Tibial artery (tissue), 4 donors: ENCODE measurements around the gene NFATC1.
"Not testable (repeated sequence)": the region's sequence is repeated elsewhere in the genome, so short reads cannot be mapped to it uniquely, and the experiment has no call there.

Source experiments
- DNase-seq, 2 donors: peaks; one replicate each; pipeline ENCODE4 v3.0.0-alpha.2; 2019
- H3K27ac ChIP-seq, 2 donors: fragments of 200-600 bp; sonication (generic) in 1 of 2; 1 replicate in 1 of 2; 2 replicates in 1 of 2; pipeline ENCODE4 v1.5.1; 2018 to 2019; ENCODE audit warnings: mild to moderate bottlenecking in 1 of 2
- H3K27me3 ChIP-seq, 2 donors: fragments of 200-600 bp; sonication (generic) in 1 of 2; one replicate each; pipeline versions ENCODE4 v1.5.1 to v1.6.0; 2016 to 2019
- H3K36me3 ChIP-seq, 3 donors: fragments of 200-600 bp; sonication (generic) in 2 of 3; one replicate each; pipeline ENCODE4 v1.5.1; 2016 to 2019; ENCODE audit warnings: mild to moderate bottlenecking in 2 of 3
- H3K4me1 ChIP-seq, 4 donors: fragments of 200-600 bp; sonication (generic) in 2 of 4; 1 replicate in 3 of 4; 2 replicates in 1 of 4; pipeline ENCODE4 v1.5.1; 2016 to 2019
- H3K4me3 ChIP-seq, 2 donors: fragments of 200-600 bp; sonication (generic) in 1 of 2; 1 replicate in 1 of 2; 2 replicates in 1 of 2; pipeline ENCODE4 v1.5.1; 2018 to 2019; ENCODE audit warnings: mild to moderate bottlenecking in 2 of 2
- H3K9me3 ChIP-seq, 3 donors: fragments of 200-600 bp; sonication (generic) in 1 of 3; one replicate each; pipeline ENCODE4 v1.5.1; 2016 to 2019
- intact Hi-C: fragments of 100-400 bp; cut with DNase I; formaldehyde crosslinking; loops from one replicate; pipeline ENCODE4 v1.15.0; 2023; ENCODE audit warnings: low total_unique reads
- TF ChIP-seq, protein P1 (sequence below), 2 experiments: fragments of 200-600 bp in 1 of 2; fragments of 450-650 bp in 1 of 2; IDR thresholded peaks; one replicate each; pipeline ENCODE4 v1.5.1; 2017 to 2019; ENCODE audit warnings: antibody characterized with exemption in 2 of 2, mild to moderate bottlenecking in 1 of 2, moderate library complexity in 1 of 2

The NFATC1 gene

GRCh38 chr18:79375441-79376154 lies 20.1 kb upstream of the NFATC1 start:
- intact Hi-C loops, result loop anchor here (10.0 kb wide), 1 partner anchor 301 kb away; no protein-coding TSS in a partner anchor
- no peaks in the 10 kb centered on the region for H3K27me3 ChIP-seq
- TF ChIP-seq, protein P1, sequence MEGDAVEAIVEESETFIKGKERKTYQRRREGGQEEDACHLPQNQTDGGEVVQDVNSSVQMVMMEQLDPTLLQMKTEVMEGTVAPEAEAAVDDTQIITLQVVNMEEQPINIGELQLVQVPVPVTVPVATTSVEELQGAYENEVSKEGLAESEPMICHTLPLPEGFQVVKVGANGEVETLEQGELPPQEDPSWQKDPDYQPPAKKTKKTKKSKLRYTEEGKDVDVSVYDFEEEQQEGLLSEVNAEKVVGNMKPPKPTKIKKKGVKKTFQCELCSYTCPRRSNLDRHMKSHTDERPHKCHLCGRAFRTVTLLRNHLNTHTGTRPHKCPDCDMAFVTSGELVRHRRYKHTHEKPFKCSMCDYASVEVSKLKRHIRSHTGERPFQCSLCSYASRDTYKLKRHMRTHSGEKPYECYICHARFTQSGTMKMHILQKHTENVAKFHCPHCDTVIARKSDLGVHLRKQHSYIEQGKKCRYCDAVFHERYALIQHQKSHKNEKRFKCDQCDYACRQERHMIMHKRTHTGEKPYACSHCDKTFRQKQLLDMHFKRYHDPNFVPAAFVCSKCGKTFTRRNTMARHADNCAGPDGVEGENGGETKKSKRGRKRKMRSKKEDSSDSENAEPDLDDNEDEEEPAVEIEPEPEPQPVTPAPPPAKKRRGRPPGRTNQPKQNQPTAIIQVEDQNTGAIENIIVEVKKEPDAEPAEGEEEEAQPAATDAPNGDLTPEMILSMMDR (IDR thresholded peaks at IDR 0.05), result no peak
- no peaks in the 10 kb centered on the region for H3K9me3 ChIP-seq
- peaks cover 0 to 7% (median 1%) of the 10 kb centered on the region in 4 donors for H3K4me1 ChIP-seq
- DNase-seq, result no peak
- peaks cover 6 to 43% (median 16%) of the 10 kb centered on the region in 3 donors for H3K36me3 ChIP-seq
- H3K27ac ChIP-seq, result no peak overlapping the region
- H3K4me3 ChIP-seq, result no peak overlapping the region

DNA sequence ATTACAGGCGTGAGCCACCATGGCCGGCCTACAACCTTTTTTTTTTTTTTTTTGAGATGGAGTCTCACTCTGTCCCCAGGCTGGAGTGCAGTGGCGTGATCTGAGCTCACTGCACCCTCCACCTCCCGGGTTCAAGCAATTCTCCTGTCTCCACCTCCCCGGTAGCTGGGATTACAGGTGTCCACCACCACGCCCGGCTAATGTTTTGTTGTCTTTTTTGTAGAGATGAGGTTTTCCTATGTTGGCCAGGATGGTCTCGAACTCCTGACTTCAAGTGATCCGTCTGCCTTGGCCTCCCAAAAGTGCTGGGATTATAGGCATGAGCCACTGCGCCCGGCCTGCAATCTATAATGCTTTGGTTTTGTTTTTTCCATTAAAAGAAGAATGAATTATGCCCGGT lies 19.1 kb upstream of the NFATC1 start:
- not testable (repeated sequence) for H3K9me3 ChIP-seq, H3K27me3 ChIP-seq, H3K4me3 ChIP-seq, DNase-seq, H3K27ac ChIP-seq
- peaks cover 6 to 40% (median 16%) of the 10 kb centered on the region in 3 donors for H3K36me3 ChIP-seq
- H3K4me1 ChIP-seq, result peaks cover 0 to 15% (median 1%) of the 10 kb centered on the region in 4 donors
- intact Hi-C loops, result loop anchor here (10.0 kb wide), 1 partner anchor 302 kb away; no protein-coding TSS in a partner anchor

- TF ChIP-seq, protein P1 (IDR thresholded peaks at IDR 0.05), result no peak
- Histone ChIP-seq H3K27ac (no peak overlapping the region), H3K27me3 (no peaks in the 10 kb centered on the region), H3K36me3 (peaks cover 6 to 37% (median 16%) of the 10 kb centered on the region in 3 donors), H3K4me3 (no peak overlapping the region), H3K9me3 (no peaks in the 10 kb centered on the region), H3K4me1 (peaks cover 0 to 15% (median 1%) of the 10 kb centered on the region in 4 donors)
- intact Hi-C loops, result loop anchor here (10.0 kb wide), 1 partner anchor 303 kb away; no protein-coding TSS in a partner anchor
- DNase-seq, result no peak
These were observed 18.4 kb upstream of the NFATC1 start for GRCh38 chr18:79377187-79377891.

GRCh38 chr18:79378536-79379250 lies 17.0 kb upstream of the NFATC1 start:
- intact Hi-C loops, result loop anchor here (10.0 kb wide), 1 partner anchor 304 kb away; no protein-coding TSS in a partner anchor
- Histone ChIP-seq H3K27ac (no peak overlapping the region), H3K36me3 (peaks cover 6 to 36% (median 16%) of the 10 kb centered on the region in 3 donors)

GRCh38 chr18:79379251-79379905 lies 16.4 kb upstream of the NFATC1 start:
- H3K27me3 ChIP-seq, result no peaks in the 10 kb centered on the region
- H3K36me3 ChIP-seq, result peaks cover 6 to 30% (median 15%) of the 10 kb centered on the region in 3 donors
- TF ChIP-seq, protein P1 (IDR thresholded peaks at IDR 0.05), result no peak
- intact Hi-C loops, result loop anchor here (10.0 kb wide), 1 partner anchor 305 kb away; no protein-coding TSS in a partner anchor
- H3K9me3 ChIP-seq, result no peaks in the 10 kb centered on the region
- no peak for DNase-seq
- H3K4me1 ChIP-seq, result peaks cover 0 to 15% (median 3%) of the 10 kb centered on the region in 4 donors
- no peak overlapping the region for H3K4me3 ChIP-seq
- H3K27ac ChIP-seq, result no peak overlapping the region

More at GRCh38 chr18:79378536-79379250, 17.0 kb upstream of the NFATC1 start:
- Histone ChIP-seq H3K4me1 (peaks cover 0 to 15% (median 1%) of the 10 kb centered on the region in 4 donors), H3K9me3 (no peaks in the 10 kb centered on the region), H3K4me3 (no peak overlapping the region), H3K27me3 (no peaks in the 10 kb centered on the region)
- TF ChIP-seq, protein P1 (IDR thresholded peaks at IDR 0.05), result peak; percentile 94 to 98
- DNase-seq, result peak; percentile 63 to 87
